Measurements from ENCODE around the gene CHERP.

The CHERP gene, protein sequence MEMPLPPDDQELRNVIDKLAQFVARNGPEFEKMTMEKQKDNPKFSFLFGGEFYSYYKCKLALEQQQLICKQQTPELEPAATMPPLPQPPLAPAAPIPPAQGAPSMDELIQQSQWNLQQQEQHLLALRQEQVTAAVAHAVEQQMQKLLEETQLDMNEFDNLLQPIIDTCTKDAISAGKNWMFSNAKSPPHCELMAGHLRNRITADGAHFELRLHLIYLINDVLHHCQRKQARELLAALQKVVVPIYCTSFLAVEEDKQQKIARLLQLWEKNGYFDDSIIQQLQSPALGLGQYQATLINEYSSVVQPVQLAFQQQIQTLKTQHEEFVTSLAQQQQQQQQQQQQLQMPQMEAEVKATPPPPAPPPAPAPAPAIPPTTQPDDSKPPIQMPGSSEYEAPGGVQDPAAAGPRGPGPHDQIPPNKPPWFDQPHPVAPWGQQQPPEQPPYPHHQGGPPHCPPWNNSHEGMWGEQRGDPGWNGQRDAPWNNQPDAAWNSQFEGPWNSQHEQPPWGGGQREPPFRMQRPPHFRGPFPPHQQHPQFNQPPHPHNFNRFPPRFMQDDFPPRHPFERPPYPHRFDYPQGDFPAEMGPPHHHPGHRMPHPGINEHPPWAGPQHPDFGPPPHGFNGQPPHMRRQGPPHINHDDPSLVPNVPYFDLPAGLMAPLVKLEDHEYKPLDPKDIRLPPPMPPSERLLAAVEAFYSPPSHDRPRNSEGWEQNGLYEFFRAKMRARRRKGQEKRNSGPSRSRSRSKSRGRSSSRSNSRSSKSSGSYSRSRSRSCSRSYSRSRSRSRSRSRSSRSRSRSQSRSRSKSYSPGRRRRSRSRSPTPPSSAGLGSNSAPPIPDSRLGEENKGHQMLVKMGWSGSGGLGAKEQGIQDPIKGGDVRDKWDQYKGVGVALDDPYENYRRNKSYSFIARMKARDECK

DNA sequence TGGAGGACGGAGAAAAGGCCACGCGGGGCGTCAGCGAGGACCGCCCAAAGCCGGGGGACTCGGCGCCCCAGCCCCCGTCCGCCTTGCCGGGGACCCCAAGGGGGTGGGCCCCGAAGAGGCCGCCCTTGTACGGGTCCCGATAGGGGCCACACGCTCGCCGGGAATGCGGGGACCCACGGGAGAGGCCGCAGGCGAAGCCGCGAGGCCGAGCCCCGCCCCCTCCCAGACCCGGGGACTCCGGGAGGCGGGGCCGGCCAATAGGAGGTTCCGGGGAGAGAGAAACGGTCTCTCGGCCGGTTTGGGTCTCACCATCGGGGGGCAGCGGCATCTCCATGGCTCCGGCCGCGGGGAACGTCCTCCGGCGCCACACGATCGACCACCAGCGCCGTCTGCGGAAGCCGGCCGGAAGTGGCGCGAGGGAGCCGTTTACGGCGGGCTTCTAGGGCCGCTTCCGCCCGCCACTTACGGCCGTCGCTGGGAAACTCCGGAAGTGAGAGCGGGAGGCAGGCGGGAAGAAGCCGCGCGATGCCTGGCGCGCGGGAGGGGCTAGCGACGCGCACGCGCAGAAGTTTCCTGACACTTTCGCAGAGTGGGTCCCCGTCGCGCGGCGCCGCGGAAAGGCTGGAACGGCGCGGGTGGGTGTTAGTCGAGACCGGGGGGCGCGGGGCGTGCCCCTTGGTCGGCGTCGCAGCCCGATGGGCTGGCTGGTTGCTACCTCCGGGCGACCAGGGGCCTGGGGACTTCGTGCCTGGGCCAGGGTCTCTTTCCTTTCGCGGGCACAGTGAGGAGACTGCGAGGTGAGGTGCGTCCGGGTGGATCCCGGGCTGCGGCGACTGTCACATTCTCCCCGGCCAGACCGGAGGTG is at the start of gene CHERP:
Gene CHERP, minus strand, starts transcription at position 393 of the 865 bp plus-strand sequence. Its CDS starts 59 bp downstream, at position 334.
- DNase-seq, result peak; percentile 93 to 94
- peaks cover 77% of the 10 kb centered on the region for H3K4me1 Mint-ChIP-seq
- no peaks in the 10 kb centered on the region for H3K27me3 Mint-ChIP-seq
- H3K9me3 Mint-ChIP-seq, result no peaks in the 10 kb centered on the region
- peak within 1 kb of the TSS; percentile 87 to 97 for H3K27ac Mint-ChIP-seq
- peak; percentile 90 for ATAC-seq
- H3K4me3 Mint-ChIP-seq, result peak within 1 kb of the TSS; percentile 91 to 95

DNA sequence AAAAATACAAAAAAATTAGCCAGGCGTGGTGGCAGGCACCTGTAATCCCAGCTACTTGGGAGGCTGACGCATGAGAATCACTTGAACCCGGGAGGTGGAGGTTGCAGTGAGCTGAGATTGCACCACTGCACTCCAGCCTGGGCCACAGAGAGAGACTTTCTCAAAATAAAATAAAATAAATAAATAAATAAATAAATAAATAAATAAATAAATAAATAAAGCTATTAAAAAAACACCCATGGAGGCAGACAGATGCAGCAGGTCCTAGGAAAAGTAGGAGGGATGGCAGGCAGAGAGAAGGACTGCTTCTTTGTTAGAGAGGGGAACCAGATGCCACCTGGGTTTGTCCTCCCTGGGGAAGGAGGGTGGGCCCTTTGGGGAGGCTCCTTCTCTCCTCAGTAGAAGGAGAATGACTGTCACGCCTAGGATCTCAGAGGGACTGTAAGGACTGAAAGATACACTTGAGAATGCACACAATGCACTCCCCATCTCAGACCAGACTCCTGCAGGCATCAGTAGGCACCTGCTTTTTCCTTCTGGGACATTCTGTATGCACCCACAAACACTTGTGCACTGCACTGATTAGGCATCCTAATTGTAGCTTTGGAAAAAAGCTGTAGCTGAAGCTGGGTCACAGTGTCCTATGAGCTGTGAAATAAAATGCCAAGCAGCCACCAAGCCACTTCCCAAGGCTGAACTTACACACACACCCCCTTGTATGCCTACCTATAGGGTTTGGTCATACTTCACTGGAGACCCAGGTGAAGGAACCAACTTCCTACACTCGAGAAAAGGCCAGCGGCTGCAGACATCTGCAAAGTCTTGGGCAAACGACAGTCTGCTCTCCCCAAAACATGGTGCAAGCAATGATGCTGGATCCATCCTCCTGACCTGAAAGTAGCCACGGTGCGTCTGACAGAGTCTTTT is 48.9 kb upstream of the CHERP start:
- ATAC-seq (no peak), DNase-seq (no peak)
- Mint-ChIP-seq H3K9me3 (no peaks in the 10 kb centered on the region), H3K4me3 (no peak overlapping the region), H3K27ac (no peak overlapping the region), H3K4me1 (peaks cover 97% of the 10 kb centered on the region), H3K27me3 (no peaks in the 10 kb centered on the region)

DNA sequence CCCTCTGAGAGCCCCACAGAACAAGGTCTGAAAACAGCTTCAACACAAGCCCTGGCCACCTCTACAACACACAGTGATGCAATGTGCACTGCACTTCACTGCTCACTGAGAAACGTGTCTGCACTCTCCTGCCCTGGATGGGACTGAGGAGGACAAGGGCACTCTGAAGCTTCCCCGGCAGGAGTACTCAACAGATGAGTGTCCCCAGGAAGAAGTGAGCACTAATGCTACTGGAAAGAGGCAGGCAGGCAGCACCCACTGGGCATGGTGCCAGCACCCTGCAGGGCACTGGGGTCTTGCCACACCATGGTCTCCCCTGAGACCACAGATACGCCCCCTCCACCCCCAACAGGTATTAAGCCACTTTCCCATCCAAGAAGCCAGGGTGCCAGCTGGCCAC is 47.7 kb upstream of the CHERP start:
- DNase-seq (no peak), ATAC-seq (no peak)
- H3K4me1 Mint-ChIP-seq, result peaks cover 97% of the 10 kb centered on the region
- no peak overlapping the region for H3K4me3 Mint-ChIP-seq
- H3K27ac Mint-ChIP-seq, result peak overlapping the region in 1 of 2 donors; percentile 59
- H3K27me3 Mint-ChIP-seq, result no peaks in the 10 kb centered on the region
- no peaks in the 10 kb centered on the region for H3K9me3 Mint-ChIP-seq

DNA sequence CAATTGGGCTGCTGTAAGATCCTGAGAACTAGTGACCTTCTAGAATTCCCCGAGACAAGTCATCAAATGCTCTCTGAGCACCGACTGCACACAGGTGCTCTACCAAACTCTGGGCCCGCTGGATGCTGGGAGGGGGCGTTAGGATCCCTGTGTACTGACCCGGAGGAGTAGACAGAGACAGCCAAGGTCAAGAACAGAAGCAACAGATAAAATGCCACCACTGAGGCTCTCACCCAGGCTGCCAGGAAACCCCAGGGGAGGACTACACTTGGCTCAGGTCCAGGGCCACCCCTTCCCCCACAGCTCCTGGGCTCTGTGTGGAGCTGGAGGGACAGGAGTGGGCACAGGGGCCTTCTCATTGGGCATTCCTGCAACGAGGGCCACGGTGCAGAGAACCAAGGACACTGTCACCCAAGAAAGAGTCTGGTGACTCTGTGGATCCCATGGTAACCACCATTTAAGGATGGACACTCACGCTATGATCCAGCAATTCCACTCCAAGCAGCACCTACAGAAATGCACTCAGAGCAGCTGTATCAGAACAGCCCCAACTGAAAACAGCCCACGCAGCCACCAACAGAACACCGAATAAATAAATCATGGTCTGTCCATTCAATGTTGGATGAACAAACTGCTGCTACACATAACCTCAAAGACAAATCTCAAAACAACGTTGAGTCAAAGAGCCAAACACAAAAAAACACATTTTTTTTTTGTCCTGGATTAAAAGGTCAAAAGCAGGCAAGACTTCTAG is 46.8 kb upstream of the CHERP start:
- ATAC-seq (no peak), DNase-seq (no peak)
- H3K4me1 Mint-ChIP-seq, result peaks cover 97% of the 10 kb centered on the region
- H3K4me3 Mint-ChIP-seq, result peak overlapping the region; percentile 89 to 91
- no peaks in the 10 kb centered on the region for H3K27me3 Mint-ChIP-seq
- H3K27ac Mint-ChIP-seq, result peak overlapping the region; percentile 55 to 81
- H3K9me3 Mint-ChIP-seq, result no peaks in the 10 kb centered on the region

GRCh38 chr19:16587833-16588823 is 45.9 kb upstream of the CHERP start:
- Mint-ChIP-seq H3K4me3 (peak overlapping the region; percentile 89 to 91), H3K9me3 (no peaks in the 10 kb centered on the region), H3K4me1 (peaks cover 97% of the 10 kb centered on the region), H3K27me3 (no peaks in the 10 kb centered on the region), H3K27ac (peak overlapping the region; percentile 81 to 91)
- DNase-seq (peak; percentile 68 to 77), ATAC-seq (peak; percentile 79)

GRCh38 chr19:16586991-16587832 is 45.0 kb upstream of the CHERP start:
- peak overlapping the region; percentile 72 to 87 for H3K27ac Mint-ChIP-seq
- no peaks in the 10 kb centered on the region for H3K9me3 Mint-ChIP-seq
- H3K27me3 Mint-ChIP-seq, result no peaks in the 10 kb centered on the region
- peaks cover 97% of the 10 kb centered on the region for H3K4me1 Mint-ChIP-seq
- DNase-seq, result peak; percentile 52 to 66
- peak; percentile 53 for ATAC-seq
- peak overlapping the region; percentile 89 to 91 for H3K4me3 Mint-ChIP-seq

DNA sequence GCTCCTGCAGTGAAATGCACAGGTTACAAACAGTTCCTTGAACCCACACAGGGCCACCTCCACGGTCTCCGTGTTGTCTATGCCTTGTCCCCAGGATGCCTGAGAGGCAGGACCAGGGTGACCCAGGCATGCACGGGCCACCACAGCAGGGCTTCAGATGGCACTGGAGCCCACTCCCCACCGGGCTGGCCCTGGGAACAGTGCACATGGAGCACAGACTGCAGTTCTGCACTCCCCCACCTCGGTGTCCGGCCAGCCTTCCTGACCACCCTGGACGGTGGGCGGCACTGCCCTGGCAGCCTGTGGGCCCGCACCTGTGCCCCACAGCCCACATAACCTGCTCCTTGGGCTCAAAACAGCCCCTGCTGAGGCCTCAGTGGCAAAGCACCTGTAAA is 44.2 kb upstream of the CHERP start:
- Mint-ChIP-seq H3K27ac (peak overlapping the region in 1 of 2 donors; percentile 59), H3K4me3 (peak overlapping the region; percentile 89 to 91), H3K4me1 (peaks cover 96% of the 10 kb centered on the region), H3K27me3 (no peaks in the 10 kb centered on the region), H3K9me3 (no peaks in the 10 kb centered on the region)
- DNase-seq, result no peak
- no peak for ATAC-seq

- peak overlapping the region; percentile 89 to 93 for H3K27ac Mint-ChIP-seq
- peak; percentile 35 for ATAC-seq
- H3K27me3 Mint-ChIP-seq, result no peaks in the 10 kb centered on the region
- H3K4me1 Mint-ChIP-seq, result peaks cover 96% of the 10 kb centered on the region
- DNase-seq, result peak; percentile 33 to 59
- no peaks in the 10 kb centered on the region for H3K9me3 Mint-ChIP-seq
- peak overlapping the region; percentile 89 to 91 for H3K4me3 Mint-ChIP-seq
Observed at GRCh38 chr19:16585808-16586476, 43.7 kb upstream of the CHERP start.

DNA sequence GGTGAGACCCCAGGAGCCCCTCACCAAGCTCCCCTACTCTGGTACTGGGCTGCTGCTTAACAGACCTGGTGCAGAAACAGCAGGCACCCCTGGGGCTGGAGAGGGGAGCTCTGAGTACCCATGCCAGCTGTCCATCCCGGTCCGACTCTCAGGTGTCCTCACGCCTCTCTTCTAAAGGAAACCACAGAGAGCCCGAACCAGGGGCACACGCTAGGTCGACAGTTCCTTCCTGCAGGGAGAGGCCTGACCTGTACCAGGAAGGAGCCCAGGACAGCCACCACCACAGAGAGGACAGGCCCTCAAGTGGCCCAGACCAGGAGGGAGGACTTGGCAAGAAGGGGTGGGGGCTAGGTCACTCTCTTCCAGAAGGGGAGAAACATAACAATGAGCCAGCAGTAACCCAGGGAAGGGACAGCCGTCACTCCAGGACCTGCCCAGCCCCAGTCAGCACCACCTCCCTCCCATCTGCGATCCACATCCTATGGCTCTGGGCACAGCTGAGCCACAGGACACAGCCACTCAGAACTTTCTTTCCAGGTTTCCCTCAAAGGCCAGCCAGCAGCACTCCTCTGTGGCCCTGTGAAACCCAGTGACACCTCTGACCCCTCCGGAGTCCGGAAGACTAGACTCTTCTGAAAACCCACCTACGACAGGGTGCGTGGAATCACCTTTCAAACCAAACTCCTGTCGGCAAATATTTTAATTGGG is 43.0 kb upstream of the CHERP start:
- Mint-ChIP-seq H3K4me3 (peak overlapping the region; percentile 89 to 91), H3K27me3 (no peaks in the 10 kb centered on the region), H3K27ac (peak overlapping the region; percentile 89 to 93), H3K9me3 (no peaks in the 10 kb centered on the region), H3K4me1 (peaks cover 98% of the 10 kb centered on the region)
- ATAC-seq, result no peak
- no peak for DNase-seq

DNA sequence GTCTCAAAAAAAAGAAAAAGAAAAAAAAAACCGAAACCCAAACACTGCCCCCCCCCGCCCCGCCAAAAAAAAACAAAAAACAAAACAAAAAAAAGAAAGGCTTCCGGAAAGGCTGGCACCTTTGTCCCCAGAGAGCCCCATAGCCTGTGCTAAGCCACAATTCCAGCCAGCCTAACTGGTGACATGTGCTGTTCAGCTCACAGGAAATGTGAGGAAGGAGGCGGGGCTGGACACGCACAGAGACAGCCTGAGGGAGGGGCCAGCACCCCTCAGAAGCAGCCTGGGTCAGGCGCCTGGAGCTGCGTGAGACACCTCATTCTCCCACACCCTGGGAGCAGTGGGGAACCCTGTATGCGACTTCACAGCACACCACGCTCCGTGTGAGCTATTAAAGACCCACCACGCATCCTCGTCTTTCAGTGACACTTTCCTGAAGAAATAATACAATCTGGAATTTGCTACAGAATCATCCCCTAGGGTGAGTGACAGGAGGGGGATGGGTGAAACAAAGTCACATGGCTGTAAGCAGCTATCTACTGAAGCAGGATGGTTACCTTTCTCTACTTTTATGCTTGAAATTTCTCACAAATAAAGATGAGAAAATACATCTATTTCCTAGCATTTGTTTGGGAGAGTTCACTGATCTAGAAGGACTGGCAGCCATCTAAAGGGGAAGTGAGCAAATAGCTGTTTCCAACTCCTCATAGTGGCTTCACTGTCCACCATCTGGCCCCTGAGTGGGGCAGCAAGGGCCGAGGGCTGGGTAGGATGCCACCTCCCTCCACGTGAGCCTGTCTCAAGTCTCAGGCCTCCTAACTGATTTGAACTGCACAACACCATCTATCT is 42.2 kb upstream of the CHERP start:
- H3K9me3 Mint-ChIP-seq, result no peaks in the 10 kb centered on the region
- ATAC-seq, result peak; percentile 83
- peak; percentile 74 to 89 for DNase-seq
- peak overlapping the region; percentile 89 to 91 for H3K4me3 Mint-ChIP-seq
- H3K4me1 Mint-ChIP-seq, result peaks cover 98% of the 10 kb centered on the region
- peak overlapping the region; percentile 78 to 89 for H3K27ac Mint-ChIP-seq
- H3K27me3 Mint-ChIP-seq, result no peaks in the 10 kb centered on the region
